Uterus (tissue), 2 donors: ENCODE results near the gene TRIM75.

ENCODE experiments used
- CTCF ChIP-seq, 4 experiments: fragments of 200-600 bp in 2 of 4; fragments of 450-650 bp in 2 of 4; sonication (generic) in 2 of 4; IDR thresholded peaks; one replicate each; pipeline ENCODE4 v1.5.1; 2016 to 2019; ENCODE audit warnings: antibody characterized with exemption in 4 of 4, mild to moderate bottlenecking in 2 of 4, moderate library complexity in 1 of 4
- POLR2A ChIP-seq, 2 donors: fragments of 450-650 bp; IDR thresholded peaks; one replicate each; pipeline ENCODE4 v1.6.1; 2016; ENCODE audit warnings: antibody characterized with exemption in 2 of 2, mild to moderate bottlenecking in 1 of 2, moderate library complexity in 1 of 2

DNA sequence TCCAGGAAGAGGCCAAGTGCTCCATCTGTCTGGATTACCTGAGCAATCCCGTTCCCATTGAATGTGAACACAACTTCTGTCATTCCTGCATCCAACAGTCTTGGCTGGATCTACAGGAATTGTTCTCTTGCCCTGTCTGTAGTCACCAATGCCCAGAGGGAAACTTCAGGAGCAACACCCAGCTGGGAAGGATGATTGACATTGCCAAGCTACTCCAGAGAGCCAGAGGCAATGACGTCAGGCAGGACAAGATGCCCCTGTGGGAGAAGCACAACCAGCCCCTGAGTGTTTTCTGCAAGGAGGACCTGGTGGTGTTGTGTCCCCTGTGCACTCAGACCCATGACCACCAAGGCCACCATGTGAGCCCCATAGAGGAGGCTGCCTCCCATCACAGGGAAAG is 43.2 kb upstream of the TRIM75 start:
- TF ChIP-seq CTCF (IDR thresholded peaks at IDR 0.05) = no peak
- TF ChIP-seq POLR2A (IDR thresholded peaks at IDR 0.05) = no peak
